Measurements from ENCODE around the gene RIN2. TPM values are rescaled to one million over a fixed set of nuclear protein-coding genes. Genes with fewer than 3 reads are reported as not detected.

RIN2 gene
- total RNA-seq, 2 experiments from 2014 or later, result 0.17 to 0.33 TPM

- ATAC-seq (ENCODE audit: poor library complexity), result no peak
- no peaks in the 10 kb centered on the region for H3K27me3 ChIP-seq (ENCODE audit: control insufficient read depth in 1 of 2, insufficient read depth in 2 of 2, low read length in 2 of 2)
- POLR2A ChIA-PET, result no interaction called here
- H3K9me3 Mint-ChIP-seq, result no peaks in the 10 kb centered on the region
- H3K4me3 ChIP-seq (ENCODE audit: low read length), result no peak overlapping the region
- intact Hi-C loops (cut with DNase I, micrococcal nuclease), result no loop called here
- CTCF ChIA-PET, result no interaction called here
- H3K27ac ChIP-seq (ENCODE audit: low read depth in 1 of 2, low read length in 2 of 2), result no peak overlapping the region
- no peak for DNase-seq
- no peak overlapping the region for H3K27ac Mint-ChIP-seq
- H3K4me1 ChIP-seq (ENCODE audit: insufficient read depth, low read length), result no peaks in the 10 kb centered on the region
- H3K4me3 Mint-ChIP-seq, result no peak overlapping the region
- H3K27me3 Mint-ChIP-seq, result no peaks in the 10 kb centered on the region
- no peaks in the 10 kb centered on the region for H3K9me3 ChIP-seq (ENCODE audit: control insufficient read depth in 1 of 2, insufficient read depth in 1 of 2, low read length in 2 of 2)
- H3K36me3 Mint-ChIP-seq (ENCODE audit: low read depth), result no peaks in the 10 kb centered on the region
- TF ChIP-seq CTCF (IDR thresholded peaks at IDR 0.05), result no peak
- no peaks in the 10 kb centered on the region for H3K36me3 ChIP-seq (ENCODE audit: insufficient read depth, low read length)
- no peaks in the 10 kb centered on the region for H3K4me1 Mint-ChIP-seq (ENCODE audit: low read depth)
These were observed 35.7 kb downstream of the RIN2 start for GRCh38 chr20:19793716-19794115.

GRCh38 chr20:19794941-19795340 lies 36.9 kb downstream of the RIN2 start:
- H3K27me3 Mint-ChIP-seq, result no peaks in the 10 kb centered on the region
- TF ChIP-seq CTCF (IDR thresholded peaks at IDR 0.05), result no peak

GRCh38 chr20:19799325-19799724 lies 41.3 kb downstream of the RIN2 start:
- Mint-ChIP-seq H3K27ac (no peak overlapping the region), H3K27me3 (no peaks in the 10 kb centered on the region), H3K4me1 (ENCODE audit: low read depth) (no peaks in the 10 kb centered on the region), H3K9me3 (no peaks in the 10 kb centered on the region), H3K4me3 (no peak overlapping the region), H3K36me3 (ENCODE audit: low read depth) (no peaks in the 10 kb centered on the region)
- DNase-seq, result no peak
- ChIA-PET POLR2A (no interaction called here), CTCF (no interaction called here)
- no peak for ATAC-seq (ENCODE audit: poor library complexity)
- Histone ChIP-seq H3K27ac (ENCODE audit: low read depth in 1 of 2, low read length in 2 of 2) (no peak overlapping the region), H3K27me3 (ENCODE audit: control insufficient read depth in 1 of 2, insufficient read depth in 2 of 2, low read length in 2 of 2) (no peaks in the 10 kb centered on the region), H3K36me3 (ENCODE audit: insufficient read depth, low read length) (no peaks in the 10 kb centered on the region), H3K4me3 (ENCODE audit: low read length) (no peak overlapping the region), H3K9me3 (ENCODE audit: control insufficient read depth in 1 of 2, insufficient read depth in 1 of 2, low read length in 2 of 2) (no peaks in the 10 kb centered on the region), H3K4me1 (ENCODE audit: insufficient read depth, low read length) (no peaks in the 10 kb centered on the region)
- no peak for TF ChIP-seq CTCF (IDR thresholded peaks at IDR 0.05)
- intact Hi-C loops (cut with DNase I, micrococcal nuclease), result no loop called here

More at GRCh38 chr20:19794941-19795340, 36.9 kb downstream of the RIN2 start:
- Histone ChIP-seq H3K4me1 (ENCODE audit: insufficient read depth, low read length) (no peaks in the 10 kb centered on the region), H3K27ac (ENCODE audit: low read depth in 1 of 2, low read length in 2 of 2) (no peak overlapping the region), H3K27me3 (ENCODE audit: control insufficient read depth in 1 of 2, insufficient read depth in 2 of 2, low read length in 2 of 2) (no peaks in the 10 kb centered on the region), H3K9me3 (ENCODE audit: control insufficient read depth in 1 of 2, insufficient read depth in 1 of 2, low read length in 2 of 2) (no peaks in the 10 kb centered on the region), H3K36me3 (ENCODE audit: insufficient read depth, low read length) (no peaks in the 10 kb centered on the region), H3K4me3 (ENCODE audit: low read length) (no peak overlapping the region)
- Mint-ChIP-seq H3K36me3 (ENCODE audit: low read depth) (no peaks in the 10 kb centered on the region), H3K4me1 (ENCODE audit: low read depth) (no peaks in the 10 kb centered on the region), H3K27ac (no peak overlapping the region), H3K4me3 (no peak overlapping the region), H3K9me3 (no peaks in the 10 kb centered on the region)
- ChIA-PET POLR2A (no interaction called here), CTCF (no interaction called here)
- ATAC-seq (ENCODE audit: poor library complexity) (no peak), DNase-seq (no peak)
- intact Hi-C loops (cut with DNase I, micrococcal nuclease), result no loop called here

Data from CD4-positive, alpha-beta T cell (primary cell).